NCI-H748 treated with DMSO at 0.1 percent for 48 hours (cell line): ENCODE results near the gene CDK4.

Experiments
- DNase-seq: peaks from one replicate; lab custom pipeline; 2025; lab: John Stamatoyannopoulos, UW

CDK4 gene

DNA sequence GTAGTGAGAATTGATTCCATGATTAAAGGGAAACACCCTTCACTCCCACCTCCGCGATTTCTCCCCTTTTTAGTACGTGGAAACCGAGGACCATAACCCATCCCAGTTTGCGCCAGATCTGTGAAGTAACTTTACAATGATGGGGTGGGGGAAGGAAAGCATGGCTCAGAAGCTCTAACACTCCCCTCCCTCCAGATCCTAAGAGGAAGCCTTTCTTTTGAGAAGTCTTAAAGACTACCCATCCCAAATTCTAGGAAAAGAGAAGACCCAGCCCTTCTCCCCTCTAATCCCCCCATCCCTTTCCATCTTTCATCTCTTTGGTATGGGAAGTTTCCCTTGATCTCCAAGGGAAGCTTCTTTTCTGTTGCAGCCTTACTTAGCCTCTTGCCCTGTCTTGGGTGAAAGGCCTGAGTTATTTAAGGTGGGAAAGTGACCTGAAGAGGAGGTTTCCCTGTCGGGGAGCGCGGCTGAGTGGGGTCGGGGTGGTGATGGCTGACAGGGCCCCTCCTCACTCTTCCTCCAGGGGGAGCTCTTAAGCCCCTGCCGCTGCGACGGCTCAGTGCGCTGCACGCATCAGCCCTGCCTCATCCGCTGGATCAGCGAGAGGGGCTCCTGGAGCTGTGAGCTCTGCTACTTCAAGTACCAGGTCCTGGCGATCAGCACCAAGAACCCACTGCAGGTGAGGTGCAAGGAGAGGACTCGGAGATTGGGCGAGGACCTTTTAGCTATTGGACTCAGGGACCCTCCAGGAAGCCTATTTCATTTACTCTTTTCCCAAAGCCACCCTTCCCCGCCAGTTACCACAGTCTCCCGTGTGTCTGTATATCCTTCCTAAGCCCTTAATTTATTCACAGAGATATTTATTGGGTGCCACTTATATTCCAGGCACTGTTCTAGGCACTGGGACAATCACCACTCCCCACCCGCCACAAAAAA lies 4.6 kb upstream of the CDK4 start:
- peak; percentile 42 for DNase-seq

DNA sequence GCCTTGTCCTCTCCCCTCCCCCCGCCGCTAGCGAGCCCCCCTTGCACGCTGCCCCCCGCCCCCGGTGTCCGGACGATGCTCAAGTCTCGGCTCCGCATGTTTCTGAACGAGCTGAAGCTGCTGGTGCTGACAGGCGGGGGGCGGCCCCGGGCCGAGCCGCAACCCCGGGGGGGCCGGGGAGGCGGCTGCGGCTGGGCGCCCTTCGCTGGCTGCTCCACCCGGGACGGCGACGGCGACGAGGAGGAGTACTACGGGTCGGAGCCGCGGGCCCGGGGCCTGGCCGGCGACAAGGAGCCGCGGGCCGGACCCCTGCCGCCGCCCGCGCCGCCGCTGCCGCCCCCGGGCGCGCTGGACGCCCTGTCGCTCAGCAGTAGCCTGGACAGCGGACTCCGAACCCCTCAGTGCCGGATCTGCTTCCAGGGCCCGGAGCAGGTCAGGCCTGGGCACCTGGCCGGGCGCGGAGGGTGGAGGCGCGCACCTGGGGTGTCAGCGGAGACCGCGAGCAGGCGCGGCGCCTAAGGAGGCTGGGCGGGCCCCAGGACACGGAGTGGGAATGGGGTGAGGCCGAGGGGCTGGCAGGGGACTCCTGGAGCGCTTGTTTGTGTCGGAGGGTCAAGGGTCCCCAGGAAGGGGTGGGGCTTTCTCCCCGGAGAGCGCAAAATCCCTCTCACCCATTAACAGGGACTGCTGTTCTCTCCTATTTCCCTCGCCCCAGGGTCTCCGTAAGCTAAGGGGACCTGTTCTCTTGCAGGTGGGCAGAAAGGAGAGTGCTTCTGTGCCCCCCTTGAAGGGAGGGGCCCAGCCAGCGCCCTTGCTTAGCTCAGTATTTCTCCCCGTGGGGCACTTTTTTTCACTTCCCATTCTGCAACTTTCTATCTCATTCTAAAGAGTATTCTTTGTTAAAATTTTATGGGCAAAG lies 3.6 kb upstream of the CDK4 start:
- no peak for DNase-seq

- DNase-seq: no peak
Measured at GRCh38 chr12:57755194-57755453, 3.0 kb upstream of the CDK4 start.

- peak; percentile 84 for DNase-seq
Measured at GRCh38 chr12:57754411-57755193, 2.5 kb upstream of the CDK4 start, which contains the start of gene MARCHF9. Gene MARCHF9 (plus strand): TSS chr12:57755103. CDS start chr12:57755529, 426 bp downstream.

GRCh38 chr12:57753756-57754337 lies 1.7 kb upstream of the CDK4 start:
- no peak for DNase-seq

GRCh38 chr12:57752668-57753000 lies 524 bp upstream of the CDK4 start:
- DNase-seq: no peak

GRCh38 chr12:57751432-57751787 lies 700 bp downstream of the CDK4 start:
- DNase-seq: no peak

DNA sequence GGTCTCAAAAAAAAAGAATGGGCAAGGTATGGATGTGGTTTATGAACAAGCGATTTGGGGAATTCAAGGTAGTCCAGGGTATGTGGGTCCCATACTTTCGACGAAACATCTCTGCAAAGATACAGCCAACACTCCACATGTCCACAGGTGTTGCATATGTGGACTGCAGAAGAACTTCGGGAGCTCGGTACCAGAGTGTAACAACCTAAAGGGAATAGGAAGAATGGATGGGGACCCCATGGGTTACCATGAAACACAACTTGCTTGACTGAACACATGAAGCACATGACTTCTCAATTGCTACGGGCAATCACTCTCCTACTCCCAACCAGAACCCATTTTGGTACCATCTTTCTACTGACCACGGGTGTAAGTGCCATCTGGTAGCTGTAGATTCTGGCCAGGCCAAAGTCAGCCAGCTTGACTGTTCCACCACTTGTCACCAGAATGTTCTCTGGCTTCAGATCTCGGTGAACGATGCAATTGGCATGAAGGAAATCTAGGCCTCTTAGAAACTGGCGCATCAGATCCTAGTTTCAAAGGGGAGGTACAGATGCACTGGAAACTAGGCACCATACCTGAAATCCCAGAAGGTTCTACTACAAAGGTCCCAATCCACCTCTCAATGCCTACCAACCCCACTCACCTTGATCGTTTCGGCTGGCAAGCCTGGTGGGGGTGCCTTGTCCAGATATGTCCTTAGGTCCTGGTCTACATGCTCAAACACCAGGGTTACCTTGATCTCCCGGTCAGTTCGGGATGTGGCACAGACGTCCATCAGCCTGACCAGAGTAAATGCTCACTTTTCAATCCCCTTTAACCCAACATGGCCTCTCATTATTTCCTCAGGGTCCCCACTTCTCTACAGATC lies 1.3 kb downstream of the CDK4 start:
- no peak for DNase-seq

DNA sequence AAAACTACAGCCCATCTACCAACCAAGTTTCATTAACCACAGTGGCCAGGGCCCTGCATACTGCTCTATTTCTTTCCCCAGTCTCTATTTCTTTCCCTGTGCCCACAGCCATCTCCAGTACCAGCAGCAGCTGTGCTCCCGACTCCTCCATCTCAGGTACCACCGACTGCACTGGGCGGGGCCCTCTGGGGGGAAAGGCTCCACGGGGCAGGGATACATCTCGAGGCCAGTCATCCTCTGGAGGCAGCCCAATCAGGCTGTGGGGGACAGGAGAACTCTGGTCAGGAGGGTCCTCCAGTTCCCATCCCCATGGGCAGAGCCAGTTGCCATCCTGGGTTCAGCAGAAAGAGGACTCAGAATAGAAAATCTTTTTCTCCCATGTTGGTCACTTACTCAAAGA lies 3.0 kb downstream of the CDK4 start:
- DNase-seq: no peak

GRCh38 chr12:57746025-57746424 lies 6.1 kb downstream of the CDK4 start:
- no peak for DNase-seq

GRCh38 chr12:57745485-57745881 lies 6.6 kb downstream of the CDK4 start:
- DNase-seq: no peak

- DNase-seq: peak; percentile 97
Measured at GRCh38 chr12:57744777-57745484, 7.2 kb downstream of the CDK4 start, which contains the start of gene TSPAN31. Gene TSPAN31 (plus strand): TSS chr12:57745039. CDS start chr12:57745155, 116 bp downstream.

DNA sequence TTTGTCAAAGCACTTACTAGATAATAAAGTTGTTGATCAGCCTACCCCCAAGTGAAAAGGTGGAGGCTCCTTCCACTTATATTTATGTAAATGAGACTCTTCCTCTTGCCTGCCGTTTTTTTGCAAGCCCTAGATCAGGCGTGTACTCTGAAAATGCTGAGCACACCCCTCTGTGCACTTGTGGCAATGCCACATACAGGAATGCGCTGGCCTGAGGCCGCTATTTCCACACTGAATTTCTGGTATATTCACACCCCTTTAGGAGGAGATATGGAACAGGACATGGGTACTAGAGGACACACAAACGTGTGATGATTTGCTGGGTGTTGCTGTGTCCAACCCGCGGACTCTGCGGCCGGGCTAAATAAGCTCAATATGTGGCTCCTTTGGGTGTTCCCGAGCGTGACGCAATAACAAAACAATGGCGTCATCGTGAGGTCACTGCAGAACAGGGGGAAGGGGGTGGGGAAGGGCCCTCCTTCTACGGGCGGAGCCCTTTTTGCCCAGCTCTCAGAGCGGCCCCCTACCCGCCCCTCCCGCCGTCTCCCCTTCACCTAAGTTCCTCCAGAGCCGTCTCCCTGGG lies 7.8 kb downstream of the CDK4 start:
- peak; percentile 59 for DNase-seq

GRCh38 chr12:57743769-57744168 lies 8.3 kb downstream of the CDK4 start:
- DNase-seq: no peak

- DNase-seq: no peak
Measured at GRCh38 chr12:57741844-57742738, 10.0 kb downstream of the CDK4 start.

- no peak for DNase-seq
Measured at GRCh38 chr12:57741413-57741789, 10.7 kb downstream of the CDK4 start.

GRCh38 chr12:57740656-57741412 lies 11.3 kb downstream of the CDK4 start:
- no peak for DNase-seq

DNA sequence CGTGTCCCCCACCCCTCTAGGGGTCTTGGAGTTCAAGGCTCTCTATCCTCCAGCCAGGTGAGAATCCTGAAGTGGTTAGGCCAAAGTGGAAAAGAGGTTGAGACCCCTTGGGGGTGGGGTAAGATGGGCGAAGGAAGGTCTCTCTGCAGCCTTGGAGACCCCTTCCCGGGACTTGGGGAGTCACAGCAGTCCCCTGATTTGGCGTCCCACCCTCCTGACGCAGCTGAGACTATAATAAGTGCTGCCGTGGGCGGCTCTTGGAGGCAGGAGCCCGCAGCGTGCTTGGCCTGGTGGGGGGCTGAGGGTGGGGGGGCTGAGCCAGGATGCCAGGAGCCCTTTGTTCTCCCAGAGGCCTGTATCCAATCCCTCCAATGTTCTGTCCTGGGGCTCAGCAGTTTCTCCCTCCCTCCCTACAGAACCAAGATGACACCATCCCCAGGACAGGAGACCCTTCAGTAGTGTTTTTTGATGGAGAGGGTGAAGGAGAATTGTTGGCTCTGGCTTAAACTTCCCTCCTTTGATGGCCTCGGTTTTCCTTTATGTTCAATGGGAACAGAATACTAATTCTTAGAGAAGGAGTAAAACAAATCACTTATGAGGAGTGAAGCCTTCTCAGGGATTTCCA lies 12.1 kb downstream of the CDK4 start:
- no peak for DNase-seq
